IPS-15b (cell line): ENCODE results near the gene VAMP5.

Experiments
- H3K27me3 ChIP-seq: one replicate; pipeline ENCODE4 v1.6.1; 2013; ENCODE audit warnings: low read length; ENCODE audit not compliant: control insufficient read depth, insufficient read depth
- H3K36me3 ChIP-seq: one replicate; pipeline ENCODE4 v1.6.1; 2013; ENCODE audit warnings: low read length; ENCODE audit not compliant: control insufficient read depth, insufficient read depth
- H3K4me1 ChIP-seq: one replicate; pipeline ENCODE4 v1.6.1; 2013; ENCODE audit warnings: mild to moderate bottlenecking, low read length; ENCODE audit not compliant: control insufficient read depth, insufficient read depth
- H3K4me3 ChIP-seq: one replicate; pipeline ENCODE4 v1.5.1; 2013; ENCODE audit warnings: low read depth, low read length
- H3K9ac ChIP-seq: one replicate; pipeline ENCODE4 v1.6.1; 2013; ENCODE audit warnings: low read depth, mild to moderate bottlenecking, low read length
- H3K9me3 ChIP-seq: one replicate; pipeline ENCODE4 v1.6.1; 2013; ENCODE audit warnings: mild to moderate bottlenecking, low read length; ENCODE audit not compliant: control insufficient read depth, insufficient read depth

The VAMP5 gene

GRCh38 chr2:85635011-85635410 is 50.8 kb downstream of the VAMP5 start:
- Histone ChIP-seq H3K9me3 (no peaks in the 10 kb centered on the region), H3K36me3 (peaks cover 47% of the 10 kb centered on the region), H3K27me3 (no peaks in the 10 kb centered on the region), H3K9ac (no peak overlapping the region), H3K4me3 (no peak overlapping the region), H3K4me1 (no peaks in the 10 kb centered on the region)

- Histone ChIP-seq H3K27me3 (no peaks in the 10 kb centered on the region), H3K36me3 (peaks cover 49% of the 10 kb centered on the region), H3K9me3 (no peaks in the 10 kb centered on the region), H3K4me1 (no peaks in the 10 kb centered on the region), H3K9ac (no peak overlapping the region), H3K4me3 (no peak overlapping the region)
Observed at GRCh38 chr2:85635636-85636035, 51.4 kb downstream of the VAMP5 start.

GRCh38 chr2:85642725-85643124 is 58.5 kb downstream of the VAMP5 start:
- Histone ChIP-seq H3K9me3 (no peaks in the 10 kb centered on the region), H3K36me3 (peaks cover 70% of the 10 kb centered on the region), H3K9ac (no peak overlapping the region), H3K4me3 (no peak overlapping the region), H3K4me1 (no peaks in the 10 kb centered on the region), H3K27me3 (no peaks in the 10 kb centered on the region)
